ENCODE data around the gene PRSS36.
"Not testable (repeated sequence)": the region's sequence is repeated elsewhere in the genome, so short reads cannot be mapped to it uniquely, and the experiment has no call there.

The PRSS36 gene

GRCh38 chr16:31149894-31150890 lies at the start of gene PRSS36:
TSS of gene PRSS36 (minus strand) at chr16:31150066. CDS start at chr16:31150035, 31 bp downstream.
- DNase-seq (ENCODE audit: low read depth in 2 of 2): no peak

GRCh38 chr16:31199430-31200041 lies 49.7 kb upstream of the PRSS36 start:
- no peak for DNase-seq (ENCODE audit: low read depth in 2 of 2)

DNA sequence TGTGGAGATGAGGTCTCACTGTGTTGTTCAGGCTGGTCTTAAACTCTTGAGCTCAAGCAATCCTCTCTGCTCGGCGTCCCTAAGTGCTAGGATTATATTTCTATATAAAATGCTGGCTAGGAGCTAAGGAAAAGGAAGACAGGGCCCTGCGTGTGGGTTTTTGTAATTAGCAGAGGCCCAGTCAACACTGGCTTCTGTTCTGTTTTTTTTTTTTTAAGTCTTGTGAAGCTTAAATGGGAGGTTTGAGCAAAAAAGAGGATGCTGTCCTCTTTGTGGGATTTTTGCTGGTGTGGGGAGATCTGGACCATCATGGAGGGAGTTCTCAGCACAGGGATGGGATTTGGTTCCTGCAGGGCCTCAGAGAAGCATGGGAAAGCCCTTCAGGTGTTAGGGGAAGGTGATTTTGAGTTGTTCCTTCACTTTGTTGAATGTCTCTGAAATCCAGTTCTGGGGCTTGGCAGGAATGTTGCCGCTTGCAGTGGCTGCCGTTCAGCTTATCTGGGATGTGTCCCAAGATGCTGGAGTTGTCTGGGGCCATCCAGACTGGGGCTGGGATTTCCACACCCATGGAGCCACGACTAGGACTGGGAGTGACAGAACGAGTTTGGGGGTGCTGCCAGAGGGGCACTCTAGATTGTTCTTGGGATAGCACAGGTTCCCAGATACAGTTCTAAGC lies 48.5 kb upstream of the PRSS36 start:
- DNase-seq (ENCODE audit: low read depth in 2 of 2): no peak

- DNase-seq (ENCODE audit: low read depth in 2 of 2): no peak
Observed at GRCh38 chr16:31196324-31197088, 46.6 kb upstream of the PRSS36 start.

GRCh38 chr16:31195861-31196260 lies 46.0 kb upstream of the PRSS36 start:
- not testable (repeated sequence) for DNase-seq (ENCODE audit: low read depth in 2 of 2)

- no peak for DNase-seq (ENCODE audit: low read depth in 2 of 2)
Observed at GRCh38 chr16:31194898-31195297, 45.0 kb upstream of the PRSS36 start.

GRCh38 chr16:31193874-31194273 lies 44.0 kb upstream of the PRSS36 start:
- DNase-seq (ENCODE audit: low read depth in 2 of 2): no peak

DNA sequence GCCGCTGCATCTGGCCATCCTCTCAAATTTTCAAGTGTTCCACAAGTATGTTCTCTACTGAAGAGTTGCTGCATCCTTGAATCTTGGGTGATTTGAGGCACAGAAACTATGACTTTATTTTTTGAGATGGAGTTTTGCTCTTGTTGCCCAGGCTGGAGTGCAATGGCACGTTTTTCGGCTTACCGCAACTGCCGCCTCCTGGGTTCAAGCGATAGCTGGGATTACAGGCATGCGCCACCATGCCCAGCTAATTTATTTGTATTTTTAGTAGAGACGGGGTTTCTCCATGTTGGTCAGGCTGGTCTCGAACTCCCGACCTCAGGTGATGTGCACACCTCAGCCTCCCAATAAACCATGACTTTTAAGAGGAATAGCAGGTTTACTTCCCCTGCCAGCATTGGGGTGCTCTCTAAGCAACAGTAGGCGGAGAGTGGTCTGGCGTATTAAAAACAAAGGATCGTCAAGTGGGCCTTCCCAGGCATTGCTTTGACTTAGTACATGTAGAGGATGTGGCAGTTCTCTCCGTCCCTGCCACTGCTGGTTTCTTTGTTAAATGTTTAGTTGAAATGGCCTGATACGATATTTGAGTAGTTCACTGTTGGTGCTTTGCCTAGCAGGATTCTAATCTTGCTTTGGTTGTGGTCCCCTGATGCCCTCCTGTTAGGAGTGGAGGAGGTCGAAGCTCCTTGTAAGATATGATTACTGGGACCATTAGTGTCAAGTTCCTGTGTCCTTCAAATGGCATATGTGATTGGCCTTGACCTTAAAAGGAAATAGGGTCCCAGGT lies 43.2 kb upstream of the PRSS36 start:
- no peak for DNase-seq (ENCODE audit: low read depth in 2 of 2)

DNA sequence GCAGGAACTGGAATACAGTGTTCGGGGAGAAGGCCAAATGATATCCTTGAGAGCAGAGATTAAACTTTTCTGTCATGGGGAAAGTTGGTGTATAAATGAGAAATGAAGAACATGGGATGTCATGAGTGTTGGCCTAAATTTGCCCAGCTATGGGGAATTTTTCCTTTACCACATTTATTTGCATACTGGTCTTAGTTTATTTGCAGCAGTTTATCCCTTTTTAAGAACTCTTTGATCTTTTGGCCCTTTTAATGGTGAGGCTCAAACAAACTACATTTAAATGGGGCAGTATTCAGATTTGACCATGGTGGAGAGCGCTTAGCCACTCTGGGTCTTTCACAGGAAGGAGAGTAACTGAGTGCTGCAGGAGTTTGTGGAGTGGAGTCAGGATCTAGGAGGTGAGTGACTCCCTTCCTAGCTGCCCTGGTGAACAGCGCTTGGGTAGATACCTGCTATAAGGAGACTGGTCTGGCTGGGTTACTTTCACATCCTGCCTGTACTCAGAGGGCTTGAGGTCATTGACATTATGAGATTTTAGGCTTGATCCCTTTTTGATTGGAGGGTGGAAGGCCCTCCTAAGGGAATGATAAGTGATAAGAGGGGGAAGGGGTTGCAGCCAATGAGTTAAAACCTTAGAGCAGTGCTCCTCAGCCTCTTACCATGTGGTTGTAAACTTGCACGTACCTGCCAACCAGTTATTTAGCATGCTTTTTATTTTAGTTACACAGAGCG lies 42.0 kb upstream of the PRSS36 start:
- no peak for DNase-seq (ENCODE audit: low read depth in 2 of 2)

DNA sequence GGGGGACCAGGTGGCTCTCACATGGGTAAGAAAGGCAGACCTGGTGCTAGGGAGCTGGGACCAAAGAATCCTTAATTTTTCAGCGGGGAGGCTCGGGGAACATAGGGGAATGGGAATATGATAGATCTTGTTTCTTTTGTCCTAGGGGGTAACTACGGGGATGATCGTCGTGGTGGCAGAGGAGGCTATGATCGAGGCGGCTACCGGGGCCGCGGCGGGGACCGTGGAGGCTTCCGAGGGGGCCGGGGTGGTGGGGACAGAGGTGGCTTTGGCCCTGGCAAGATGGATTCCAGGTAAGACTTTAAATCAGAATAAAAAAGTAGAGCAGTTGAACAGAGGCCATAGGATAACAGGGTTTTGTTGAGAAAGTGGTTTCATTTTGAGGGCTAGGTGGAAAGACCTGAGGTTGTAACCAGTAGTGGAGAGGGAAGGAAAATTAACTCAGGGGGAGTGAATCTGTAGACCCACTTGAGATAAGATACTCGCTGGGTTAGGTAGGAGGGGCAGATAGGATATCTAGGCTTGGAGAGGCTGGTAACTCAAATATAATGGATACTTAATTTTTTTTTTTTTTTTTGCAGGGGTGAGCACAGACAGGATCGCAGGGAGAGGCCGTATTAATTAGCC lies 41.1 kb upstream of the PRSS36 start:
- no peak for DNase-seq (ENCODE audit: low read depth in 2 of 2)

DNA sequence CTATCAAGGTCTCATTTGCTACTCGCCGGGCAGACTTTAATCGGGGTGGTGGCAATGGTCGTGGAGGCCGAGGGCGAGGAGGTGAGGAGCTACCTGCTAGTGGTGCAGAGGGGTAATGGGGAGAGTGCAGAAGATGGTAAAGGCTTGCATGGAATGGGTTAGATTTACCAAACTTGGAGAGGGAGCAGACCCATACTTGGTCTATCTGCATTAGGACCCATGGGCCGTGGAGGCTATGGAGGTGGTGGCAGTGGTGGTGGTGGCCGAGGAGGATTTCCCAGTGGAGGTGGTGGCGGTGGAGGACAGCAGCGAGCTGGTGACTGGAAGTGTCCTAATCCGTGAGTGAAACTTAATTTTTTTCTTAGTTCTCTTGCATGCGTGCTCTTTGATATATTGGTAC lies 40.2 kb upstream of the PRSS36 start:
- no peak for DNase-seq (ENCODE audit: low read depth in 2 of 2)

DNA sequence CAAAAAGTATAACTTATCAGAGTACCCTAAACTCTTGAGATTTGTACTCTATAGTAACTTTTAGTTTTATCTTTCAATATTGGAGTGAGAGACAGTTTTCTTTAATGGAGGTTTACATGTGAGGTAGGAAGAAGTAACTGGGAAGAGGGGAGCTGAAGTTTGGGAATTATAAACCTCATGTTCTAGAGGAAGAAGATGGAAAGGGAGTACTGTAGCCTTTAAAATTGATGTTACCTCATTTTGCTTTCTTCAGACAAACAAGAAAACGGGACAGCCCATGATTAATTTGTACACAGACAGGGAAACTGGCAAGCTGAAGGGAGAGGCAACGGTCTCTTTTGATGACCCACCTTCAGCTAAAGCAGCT lies 39.5 kb upstream of the PRSS36 start:
- DNase-seq (ENCODE audit: low read depth in 2 of 2): no peak

- no peak for DNase-seq (ENCODE audit: low read depth in 2 of 2)
Observed at GRCh38 chr16:31188450-31189411, 38.9 kb upstream of the PRSS36 start.

DNA sequence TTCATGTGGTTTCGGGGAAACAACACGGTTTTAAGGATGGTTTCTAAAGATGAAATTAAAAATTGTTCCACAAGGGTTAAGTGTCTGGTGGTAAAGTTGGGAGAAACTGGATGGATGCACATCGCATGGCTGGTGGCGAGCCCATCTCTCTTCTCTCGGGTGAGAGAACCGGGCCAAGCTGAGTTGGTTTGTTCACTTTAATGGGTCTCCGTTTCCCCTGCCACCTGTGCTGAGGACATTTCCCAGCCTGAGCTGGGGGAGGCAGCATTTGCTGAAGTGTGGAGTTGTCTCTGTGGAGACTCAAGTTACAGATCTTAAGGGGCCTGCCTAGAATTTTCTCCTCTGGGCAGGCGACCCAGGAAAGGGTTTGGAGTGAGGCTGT lies 37.9 kb upstream of the PRSS36 start:
- DNase-seq (ENCODE audit: low read depth in 2 of 2): no peak

DNA sequence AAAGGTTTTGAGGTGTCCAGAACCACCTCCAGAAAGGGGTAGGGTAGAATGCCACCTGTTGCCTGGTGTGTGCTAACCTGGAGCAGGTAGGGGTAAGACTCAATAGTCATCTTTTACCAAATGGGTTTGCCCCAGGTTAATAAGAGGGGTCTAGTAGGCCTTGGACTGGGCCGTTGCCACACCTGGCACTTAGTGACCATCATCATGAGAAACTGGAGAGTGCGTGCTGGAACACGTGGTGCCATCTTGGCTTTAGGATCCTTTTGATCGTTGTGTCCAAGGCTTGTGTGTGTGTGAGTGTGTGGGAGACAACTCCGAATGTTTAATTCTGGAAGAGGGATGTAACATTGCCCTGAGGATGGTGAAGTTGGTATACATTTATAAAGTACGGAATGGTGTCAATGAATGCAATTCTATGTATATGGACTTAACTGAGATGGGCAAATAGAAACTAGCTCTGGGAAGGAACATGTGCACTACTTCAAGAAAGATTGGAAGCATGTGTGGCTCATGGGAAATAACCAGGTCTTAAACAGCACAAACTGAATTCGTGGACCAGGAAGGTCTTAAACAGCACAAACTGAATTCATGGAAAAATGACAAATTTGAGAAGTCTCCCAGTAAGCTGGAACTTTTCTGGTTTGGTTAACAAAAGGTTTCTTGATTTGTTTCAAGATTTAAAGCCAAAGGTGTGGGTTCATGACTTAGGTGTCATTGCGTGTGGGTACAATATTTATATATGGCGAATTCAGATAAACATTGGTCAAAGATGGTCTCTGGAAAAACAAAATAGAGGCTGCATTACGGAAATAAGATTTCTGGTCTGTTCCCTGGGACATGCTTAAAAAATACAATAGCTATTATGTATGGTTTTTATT lies 37.3 kb upstream of the PRSS36 start:
- no peak for DNase-seq (ENCODE audit: low read depth in 2 of 2)

DNA sequence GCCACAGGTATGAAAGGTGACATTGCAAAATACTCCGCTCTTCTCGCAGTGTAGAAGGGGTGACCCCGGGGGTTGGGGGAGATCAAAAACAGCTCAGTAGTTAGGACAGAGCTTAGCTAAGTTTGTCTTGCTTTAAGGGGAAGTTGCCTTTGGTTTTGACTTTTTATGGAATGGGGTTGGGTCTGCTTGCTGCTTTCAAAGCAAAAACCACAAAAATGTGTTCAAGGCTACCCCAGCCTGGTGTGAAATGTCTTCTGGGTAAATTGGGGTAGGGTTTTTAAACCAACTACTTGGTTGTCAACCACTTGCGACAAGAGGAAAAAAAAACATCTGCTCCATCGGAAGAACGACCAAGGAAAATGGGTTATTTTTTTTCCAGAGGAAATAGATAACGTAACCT lies 36.3 kb upstream of the PRSS36 start:
- DNase-seq (ENCODE audit: low read depth in 2 of 2): no peak

DNA sequence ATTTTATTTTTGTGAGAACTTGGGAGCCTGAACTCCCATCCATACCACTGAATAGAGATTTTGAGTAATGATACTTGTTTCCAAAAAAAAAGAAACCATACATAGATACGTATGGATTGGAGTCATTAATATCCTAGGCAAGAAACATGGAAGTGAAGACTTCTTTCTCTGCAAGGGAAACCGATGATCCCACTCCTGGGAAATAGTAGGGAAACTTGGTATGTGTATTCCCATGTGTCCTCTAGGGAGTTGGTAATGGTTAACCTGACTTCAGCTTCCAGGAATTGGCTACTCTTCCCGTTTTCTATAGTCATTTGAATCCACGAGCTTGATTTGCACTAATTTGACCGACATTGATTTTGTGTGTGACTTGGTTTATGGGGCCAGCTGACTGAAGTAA lies 35.5 kb upstream of the PRSS36 start:
- no peak for DNase-seq (ENCODE audit: low read depth in 2 of 2)

- DNase-seq (ENCODE audit: low read depth in 2 of 2): no peak
Observed at GRCh38 chr16:31184888-31185287, 35.0 kb upstream of the PRSS36 start.
